Activated B cell treated with CpG ODN at 0.5 μM for 24 hours (primary cell): ENCODE results near the gene VPS26B. TPM values are rescaled to one million over a fixed set of nuclear protein-coding genes. Genes with fewer than 3 reads are reported as not detected.

Experiments
- ATAC-seq: fragments of 200-7000 bp; cut with Tn5 transposase; one replicate; pipeline ENCODE4 v1.10.0; 2021; ENCODE audit warnings: low read depth, mild to moderate bottlenecking, moderate library complexity
- CTCF ChIA-PET: fragments of 350-600 bp; sonication (Branson Sonifier 250); formaldehyde crosslinking; loops from one replicate; lab custom pipeline; 2021; ENCODE audit warnings: antibody characterized with exemption; lab: Charles Lee
- POLR2A ChIA-PET: fragments of 350-600 bp; sonication (Branson Sonifier 250); formaldehyde crosslinking; loops from one replicate; lab custom pipeline; 2021; ENCODE audit warnings: antibody characterized with exemption; lab: Charles Lee
- DNase-seq: peaks from one replicate; pipeline ENCODE4 v3.0.0; 2022
- H3K27ac Mint-ChIP-seq: one replicate; pipeline ENCODE4 v1.8.0; 2020; ENCODE audit warnings: mixed read lengths
- H3K27me3 Mint-ChIP-seq: one replicate; pipeline ENCODE4 v1.8.0; 2021; ENCODE audit warnings: mixed read lengths
- H3K36me3 Mint-ChIP-seq: one replicate; pipeline ENCODE4 v1.8.0; 2021; ENCODE audit warnings: low read depth, mixed read lengths
- H3K4me1 Mint-ChIP-seq: one replicate; pipeline ENCODE4 v1.8.0; 2021; ENCODE audit warnings: mixed read lengths
- H3K4me3 Mint-ChIP-seq: one replicate; pipeline ENCODE4 v1.8.0; 2020; ENCODE audit warnings: mild to moderate bottlenecking, mixed read lengths
- H3K9me3 Mint-ChIP-seq: one replicate; pipeline ENCODE4 v1.8.0; 2020; ENCODE audit warnings: mixed read lengths
- intact Hi-C: fragments of 100-400 bp; cut with micrococcal nuclease; formaldehyde crosslinking; loops from one replicate; pipeline ENCODE4 v1.15.1; 2024
- total RNA-seq: library from RNA; stranded (reverse); gene quantifications from 2 replicates; pipeline ENCODE4 v1.2.3, GENCODE V29; 2022
- TF ChIP-seq, protein P1 (sequence below): fragments of 200-600 bp; IDR thresholded peaks from one replicate; pipeline ENCODE4 v1.8.0; 2022; ENCODE audit warnings: antibody characterized with exemption, mild to moderate bottlenecking

Gene VPS26B
- total RNA-seq, 1 donor from 2014 or later = 11.4 TPM

DNA sequence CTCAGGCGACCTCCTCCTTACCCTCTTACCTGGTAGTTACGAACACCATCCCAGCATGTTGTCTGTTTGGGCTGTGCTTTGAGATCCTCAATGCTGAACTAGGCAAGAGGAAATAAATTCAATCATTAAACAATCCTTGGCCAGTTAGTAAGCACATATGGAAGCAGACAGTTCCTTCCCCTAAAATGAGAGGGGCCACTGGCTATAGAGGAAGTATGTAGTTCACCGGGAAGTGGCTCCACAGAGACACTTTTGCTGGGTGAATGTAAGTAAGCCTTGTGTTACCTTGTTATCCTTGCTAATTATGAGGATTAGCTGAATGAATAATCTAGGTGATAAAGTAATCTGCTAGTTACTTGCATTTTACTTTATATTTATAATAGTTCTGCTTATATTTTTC lies 25.8 kb downstream of the VPS26B start:
- ATAC-seq (no peak), DNase-seq (no peak)
- POLR2A ChIA-PET = no interaction called here
- H3K27ac Mint-ChIP-seq = no peak overlapping the region
- peaks cover 22% of the 10 kb centered on the region for H3K4me1 Mint-ChIP-seq
- H3K9me3 Mint-ChIP-seq = no peaks in the 10 kb centered on the region
- H3K36me3 Mint-ChIP-seq = peaks cover 49% of the 10 kb centered on the region
- H3K27me3 Mint-ChIP-seq = no peaks in the 10 kb centered on the region
- TF ChIP-seq, protein P1, sequence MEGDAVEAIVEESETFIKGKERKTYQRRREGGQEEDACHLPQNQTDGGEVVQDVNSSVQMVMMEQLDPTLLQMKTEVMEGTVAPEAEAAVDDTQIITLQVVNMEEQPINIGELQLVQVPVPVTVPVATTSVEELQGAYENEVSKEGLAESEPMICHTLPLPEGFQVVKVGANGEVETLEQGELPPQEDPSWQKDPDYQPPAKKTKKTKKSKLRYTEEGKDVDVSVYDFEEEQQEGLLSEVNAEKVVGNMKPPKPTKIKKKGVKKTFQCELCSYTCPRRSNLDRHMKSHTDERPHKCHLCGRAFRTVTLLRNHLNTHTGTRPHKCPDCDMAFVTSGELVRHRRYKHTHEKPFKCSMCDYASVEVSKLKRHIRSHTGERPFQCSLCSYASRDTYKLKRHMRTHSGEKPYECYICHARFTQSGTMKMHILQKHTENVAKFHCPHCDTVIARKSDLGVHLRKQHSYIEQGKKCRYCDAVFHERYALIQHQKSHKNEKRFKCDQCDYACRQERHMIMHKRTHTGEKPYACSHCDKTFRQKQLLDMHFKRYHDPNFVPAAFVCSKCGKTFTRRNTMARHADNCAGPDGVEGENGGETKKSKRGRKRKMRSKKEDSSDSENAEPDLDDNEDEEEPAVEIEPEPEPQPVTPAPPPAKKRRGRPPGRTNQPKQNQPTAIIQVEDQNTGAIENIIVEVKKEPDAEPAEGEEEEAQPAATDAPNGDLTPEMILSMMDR = no peak
- intact Hi-C loops = no loop called here
- H3K4me3 Mint-ChIP-seq = no peak overlapping the region
- CTCF ChIA-PET = no interaction called here

DNA sequence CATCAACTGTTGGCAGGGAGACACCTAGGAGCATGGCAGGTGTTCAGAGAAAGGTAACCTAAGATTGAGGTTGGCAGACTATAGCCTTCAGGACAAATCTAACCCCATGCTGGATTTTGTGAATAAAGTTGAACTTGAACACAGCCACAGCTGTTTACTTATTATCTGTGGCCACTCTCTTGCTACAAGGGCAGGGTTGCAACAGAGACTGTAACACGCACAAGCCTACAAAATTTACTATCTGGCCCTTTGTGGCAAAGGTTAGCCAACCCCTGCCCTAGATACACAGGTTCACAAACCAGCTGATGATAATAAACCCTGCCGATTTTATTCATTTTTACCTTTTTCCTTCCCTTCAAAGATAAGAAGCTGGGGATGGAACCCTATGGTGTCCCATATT lies 26.2 kb downstream of the VPS26B start:
- DNase-seq = no peak
- Mint-ChIP-seq H3K4me1 (peaks cover 22% of the 10 kb centered on the region), H3K27ac (no peak overlapping the region), H3K9me3 (no peaks in the 10 kb centered on the region), H3K27me3 (no peaks in the 10 kb centered on the region), H3K4me3 (no peak overlapping the region), H3K36me3 (peaks cover 49% of the 10 kb centered on the region)
- ChIA-PET CTCF (interaction anchor here (0.8 kb wide), 1 partner anchor 43 kb away, joined by 3 read pairs; no protein-coding TSS in a partner anchor), POLR2A (no interaction called here)
- intact Hi-C loops = no loop called here
- no peak for ATAC-seq
- TF ChIP-seq, protein P1 = no peak

DNA sequence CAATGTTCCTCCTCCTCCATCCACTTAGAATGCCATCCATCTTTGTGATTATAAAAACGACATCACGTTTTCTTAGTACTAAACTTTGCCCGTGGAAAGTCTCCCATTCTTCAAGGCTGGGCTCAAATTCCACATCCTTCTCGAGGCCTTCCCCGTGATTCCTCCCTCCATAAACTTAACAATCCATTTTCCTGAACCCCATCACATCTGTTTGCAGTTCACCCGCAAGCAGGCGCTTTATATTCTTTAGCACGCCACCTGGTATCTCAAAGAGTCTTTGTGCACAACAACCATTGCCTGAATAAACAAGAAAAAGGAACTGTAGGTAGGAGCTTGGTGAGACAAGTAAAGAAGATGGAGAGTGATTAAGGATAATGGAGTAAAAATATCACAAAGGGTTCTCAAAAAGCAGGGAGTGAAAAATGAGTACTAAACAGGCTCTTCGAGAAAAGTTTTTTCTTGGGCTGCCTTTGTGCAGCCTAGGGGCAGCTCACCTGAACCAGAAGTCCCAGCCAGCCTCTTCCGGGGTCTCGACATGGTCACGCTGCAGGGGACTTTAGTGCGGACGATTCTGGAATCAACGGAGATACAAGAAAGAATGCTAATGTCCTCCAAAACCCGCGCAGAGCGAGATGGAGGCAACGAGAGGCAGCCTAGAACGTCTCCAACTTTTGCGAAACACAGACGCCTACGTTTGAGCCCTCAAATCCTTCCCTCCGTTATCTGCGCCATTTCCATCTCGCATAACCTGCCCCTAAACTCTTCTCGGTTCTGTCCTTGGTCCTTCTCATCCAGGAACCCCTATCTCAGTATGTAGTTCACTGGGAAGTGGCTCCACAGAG lies 28.1 kb downstream of the VPS26B start:
- intact Hi-C loops = loop anchor here (1.0 to 2.0 kb wide), 7 partner anchors 24 to 295 kb away; partner anchors contain the start of genes GLB1L2, GLB1L3, JAM3 and VPS26B
- CTCF ChIA-PET = interaction anchor here (1.0 kb wide), 1 partner anchor 19 kb away, joined by 3 read pairs; no protein-coding TSS in a partner anchor
- Mint-ChIP-seq H3K27ac (peak overlapping the region; percentile 77), H3K36me3 (peaks cover 40% of the 10 kb centered on the region), H3K4me1 (peaks cover 22% of the 10 kb centered on the region), H3K27me3 (no peaks in the 10 kb centered on the region), H3K9me3 (no peaks in the 10 kb centered on the region), H3K4me3 (peak overlapping the region; percentile 95)
- DNase-seq (no peak), ATAC-seq (peak; percentile 7)
- TF ChIP-seq, protein P1 = no peak
- POLR2A ChIA-PET = interaction anchor here (1.6 to 3.0 kb wide), 2 partner anchors 24 to 28 kb away, joined by 13 to 37 read pairs; partner anchors contain the start of genes NCAPD3 and VPS26B

DNA sequence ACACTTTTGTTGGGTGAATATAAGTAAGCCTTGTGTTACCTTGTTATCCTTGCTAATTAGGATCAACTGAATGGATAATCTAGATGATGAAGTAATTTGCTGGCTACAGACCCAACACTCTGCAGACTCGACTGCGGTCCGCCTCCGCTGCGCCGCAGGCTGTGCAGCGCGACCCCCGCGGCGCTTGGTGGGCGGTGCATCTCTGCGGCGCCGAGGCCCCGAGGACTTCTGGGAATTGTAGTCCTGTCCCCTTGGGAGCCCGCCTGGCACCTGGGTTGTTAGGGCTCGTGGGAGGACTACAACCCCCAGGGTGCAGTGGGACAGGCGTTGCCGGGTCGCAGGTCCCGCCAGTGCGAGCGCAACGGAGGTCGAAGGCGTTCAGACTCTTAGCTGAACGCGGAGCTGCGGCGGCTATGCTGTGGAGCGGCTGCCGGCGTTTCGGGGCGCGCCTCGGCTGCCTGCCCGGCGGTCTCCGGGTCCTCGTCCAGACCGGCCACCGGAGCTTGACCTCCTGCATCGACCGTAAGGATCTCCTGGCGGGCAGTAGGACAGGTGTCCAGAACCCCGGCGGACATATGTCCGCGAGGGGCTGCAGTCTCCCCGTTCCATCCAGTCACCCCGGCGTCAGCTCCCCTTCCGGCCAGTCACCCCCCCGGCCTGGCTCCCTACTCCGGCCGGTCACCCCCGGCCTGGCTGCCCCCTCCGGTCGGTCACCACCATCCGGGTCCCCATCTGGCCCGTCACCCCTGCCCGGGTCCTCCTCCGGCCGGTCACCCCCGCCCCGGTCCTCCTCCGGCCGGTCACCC lies 28.9 kb downstream of the VPS26B start, which contains the start of the genes ACAD8 and THYN1:
ACAD8 (plus strand) TSS at position 381 of the 806 bp plus-strand sequence; CDS start at position 414, 33 bp downstream.
THYN1 (minus strand) TSS at position 165 of the 806 bp plus-strand sequence. CDS start 470 bp downstream, outside the sequence.
- Mint-ChIP-seq H3K9me3 (no peaks in the 10 kb centered on the region), H3K27me3 (no peaks in the 10 kb centered on the region), H3K4me1 (peaks cover 22% of the 10 kb centered on the region), H3K36me3 (peaks cover 37% of the 10 kb centered on the region), H3K27ac (peak within 1 kb of the TSS; percentile 77), H3K4me3 (peak within 1 kb of the TSS; percentile 95)
- ChIA-PET CTCF (interaction anchor here (0.9 to 1.0 kb wide), 3 partner anchors 9 to 46 kb away, joined by 3 to 4 read pairs (median 3); no protein-coding TSS in a partner anchor), POLR2A (interaction anchor here (1.2 to 3.0 kb wide), 3 partner anchors 23 to 29 kb away, joined by 3 to 37 read pairs (median 13); partner anchors contain the start of genes GLB1L3, NCAPD3 and VPS26B)
- TF ChIP-seq, protein P1 = no peak
- intact Hi-C loops = loop anchor here (1.0 to 2.0 kb wide), 7 partner anchors 23 to 296 kb away; partner anchors contain the start of genes GLB1L2, GLB1L3, JAM3 and VPS26B
- ATAC-seq (peak; percentile 100), DNase-seq (peak; percentile 89)
